ENCODE results near the gene WT1.

Gene WT1

DNA sequence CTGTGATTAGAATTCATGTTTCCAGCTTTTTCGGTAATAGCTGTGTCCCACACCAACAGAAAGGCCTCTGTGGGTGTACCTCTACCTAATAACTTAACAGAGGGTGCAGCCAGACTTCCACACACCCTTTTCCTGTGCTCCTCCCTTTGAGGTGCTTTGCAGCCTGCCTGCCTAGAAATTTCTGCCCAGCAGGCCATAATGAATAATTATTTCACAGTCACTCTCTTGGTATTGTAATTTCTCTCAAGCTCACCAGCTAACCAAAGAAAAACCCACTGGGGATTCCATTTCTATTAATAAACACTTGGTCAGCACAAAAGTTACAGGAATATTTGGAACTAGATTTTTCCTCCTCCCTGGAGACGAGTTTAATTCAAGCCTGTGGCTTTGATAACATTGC, 13.3 kb downstream of the WT1 start:
- DNase-seq (ENCODE audit: low read depth): no peak

DNA sequence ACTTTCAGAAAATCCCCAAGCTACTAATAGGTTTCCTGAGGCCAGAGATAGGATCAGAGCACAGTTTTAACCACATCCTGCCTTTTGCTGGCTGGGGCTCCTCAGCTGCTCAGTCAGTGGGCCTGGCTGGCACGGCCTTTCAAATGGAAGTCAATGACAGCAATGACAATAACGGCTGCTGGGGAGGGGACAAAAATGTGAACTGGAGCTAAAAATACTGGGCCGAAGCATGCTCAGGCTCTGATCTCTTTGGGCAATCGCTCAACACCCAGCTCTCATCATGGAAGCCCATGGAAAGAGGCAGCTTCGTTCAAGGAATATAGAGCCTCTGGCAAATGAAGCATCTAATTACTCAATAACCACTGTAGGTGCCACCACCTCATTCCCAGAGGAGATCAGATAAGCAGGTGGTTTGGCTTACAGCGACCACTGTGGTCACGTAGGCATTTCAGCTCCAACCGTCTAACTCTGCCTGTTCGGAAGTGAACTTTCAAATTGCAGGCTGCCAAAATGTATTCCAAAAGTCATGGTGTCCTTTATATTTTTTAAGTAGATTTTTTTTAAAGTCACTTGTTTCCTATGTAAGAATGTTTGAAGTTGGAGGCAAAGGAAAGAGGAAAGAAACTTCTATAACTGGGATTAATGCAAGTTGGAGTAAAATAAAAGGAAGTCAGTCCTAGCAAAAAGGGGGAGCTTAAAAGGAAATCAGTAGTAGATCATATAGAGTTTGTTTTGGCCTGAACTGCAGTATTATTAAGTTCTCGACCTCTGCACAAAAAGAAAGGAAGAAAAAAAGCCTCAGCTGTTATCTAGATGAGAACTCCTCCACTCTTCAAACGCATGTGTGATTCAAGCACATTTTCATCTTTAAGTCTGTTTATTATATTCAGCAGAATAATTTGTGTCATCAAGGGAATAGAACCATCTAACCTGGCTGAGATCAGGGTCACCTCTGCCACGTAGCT, 14.1 kb downstream of the WT1 start:
- DNase-seq (ENCODE audit: low read depth): no peak

DNA sequence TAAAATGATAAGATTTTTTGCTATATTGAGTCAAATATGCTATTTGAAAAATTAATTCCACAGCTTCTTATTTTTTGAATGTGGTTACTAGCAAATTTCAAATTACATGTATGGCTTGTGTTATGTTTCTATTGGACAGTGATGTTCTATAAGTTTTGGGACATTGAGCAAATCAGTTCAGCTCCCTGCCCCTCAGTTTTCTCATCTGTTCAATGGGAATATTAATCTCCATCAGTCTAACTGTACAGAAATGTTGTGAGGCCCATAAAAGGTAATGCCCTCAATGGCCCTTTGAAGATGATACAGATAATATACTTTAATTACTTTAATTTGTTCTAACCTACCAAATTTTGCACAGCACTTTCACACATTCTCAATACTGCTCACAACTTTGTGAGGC, 15.2 kb downstream of the WT1 start:
- DNase-seq (ENCODE audit: low read depth): no peak

DNA sequence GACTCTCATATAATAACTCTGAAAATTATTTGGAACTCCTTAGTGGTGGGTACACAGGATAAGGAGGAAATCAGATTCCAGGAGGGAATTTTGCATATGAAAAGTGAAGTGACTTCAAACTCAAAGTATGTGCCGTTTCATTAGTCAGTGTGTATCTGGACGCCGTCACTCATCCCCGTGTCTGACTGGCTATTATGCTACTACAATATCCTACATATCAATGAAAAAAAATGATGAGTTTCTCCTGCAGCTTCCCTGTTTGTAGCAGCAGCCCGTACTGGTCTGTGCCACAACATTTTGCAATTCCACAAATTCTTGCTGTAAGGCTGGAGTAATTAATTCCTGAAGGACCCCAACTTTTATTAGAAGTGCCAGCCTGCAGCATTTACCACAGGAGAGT, 16.5 kb downstream of the WT1 start:
- DNase-seq (ENCODE audit: low read depth): no peak

DNA sequence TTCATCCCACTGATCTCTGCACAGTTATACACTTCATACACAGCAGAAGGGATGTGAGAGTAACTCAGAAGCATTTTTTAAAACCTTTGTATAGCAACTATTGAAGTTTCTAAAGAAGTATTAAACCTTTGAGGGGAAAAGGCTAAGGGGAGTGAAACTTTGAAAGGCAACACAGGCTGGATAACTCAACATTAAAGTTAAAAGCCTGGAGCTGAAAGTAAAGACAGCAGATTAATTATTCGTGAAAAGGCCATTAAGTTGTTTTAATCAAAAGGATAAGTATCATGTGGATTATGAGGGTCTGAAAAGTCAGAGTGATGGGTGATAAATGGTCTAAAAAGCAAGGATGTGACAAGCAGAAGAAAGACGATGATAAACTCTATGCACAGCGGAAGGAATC, 17.5 kb downstream of the WT1 start:
- no peak for DNase-seq (ENCODE audit: low read depth)

DNA sequence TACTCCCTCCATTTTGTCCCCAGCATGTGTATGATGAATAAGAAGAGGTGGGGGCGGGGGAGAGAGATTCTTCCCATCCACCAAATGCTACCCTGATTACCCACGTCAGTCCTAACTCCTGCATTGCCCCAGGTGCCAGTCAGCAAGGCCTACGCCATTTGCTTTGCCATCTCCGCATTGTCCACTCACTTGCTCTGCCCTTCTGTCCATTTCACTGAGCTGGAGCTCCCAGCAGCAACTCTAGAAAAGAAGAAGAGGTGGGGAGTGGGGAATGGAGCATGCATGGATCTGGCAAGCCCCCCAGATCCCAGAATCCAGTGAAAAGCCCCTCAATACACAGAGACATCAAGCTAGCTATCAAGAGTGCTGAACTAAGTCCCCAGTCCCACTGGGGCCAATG, 19.0 kb downstream of the WT1 start:
- no peak for DNase-seq (ENCODE audit: low read depth)

DNA sequence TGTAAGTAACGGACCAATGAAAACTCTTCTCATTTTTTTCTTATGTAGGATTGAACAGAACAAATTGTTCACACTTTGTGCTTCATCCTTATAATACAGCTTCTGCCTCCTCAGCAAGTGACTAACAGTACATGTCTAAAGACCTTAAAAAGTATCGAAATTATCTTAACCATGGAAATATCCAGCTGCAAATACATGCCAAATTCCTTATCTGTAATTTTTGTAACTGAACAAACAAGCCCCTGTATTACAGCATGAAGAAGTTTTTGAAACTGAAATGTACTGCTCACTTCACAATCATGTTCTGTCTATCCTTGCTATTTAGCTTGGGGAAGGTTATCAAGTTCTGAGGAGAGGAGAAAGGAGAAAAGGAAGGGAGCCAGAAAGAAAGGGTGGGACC, 20.4 kb downstream of the WT1 start:
- no peak for DNase-seq (ENCODE audit: low read depth)

DNA sequence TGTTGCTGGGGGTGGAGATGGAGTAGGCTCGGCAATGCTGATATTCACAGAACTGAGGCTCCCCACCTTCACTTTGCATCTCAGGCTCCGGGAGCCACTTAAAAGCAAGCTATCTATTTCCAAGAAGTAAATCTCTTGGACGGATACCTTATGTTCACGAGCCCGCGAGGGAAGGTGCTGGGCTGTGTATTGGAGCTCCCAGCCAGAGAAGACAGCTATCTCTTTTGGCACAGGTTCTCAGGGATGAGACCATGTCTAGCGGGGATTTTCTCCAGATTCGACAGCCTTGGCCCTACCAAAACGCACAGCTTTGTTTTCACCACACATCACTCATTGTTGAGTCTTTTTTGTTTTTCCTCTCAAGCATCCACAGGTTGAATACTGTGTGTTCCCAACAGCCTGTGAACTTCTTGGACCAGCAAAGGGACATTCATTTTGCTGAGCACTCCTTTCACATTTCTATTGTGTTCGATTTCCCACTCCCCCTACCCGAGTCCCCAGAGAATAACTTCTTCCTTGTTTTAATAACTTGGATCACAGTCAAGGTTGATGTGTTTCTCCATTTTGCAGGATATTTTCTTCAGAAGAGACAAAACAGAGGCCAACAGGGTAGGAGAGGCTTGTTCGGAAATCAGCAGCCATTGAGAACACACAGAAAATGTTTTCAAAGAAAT, 23.3 kb downstream of the WT1 start:
- DNase-seq (ENCODE audit: low read depth): no peak

DNA sequence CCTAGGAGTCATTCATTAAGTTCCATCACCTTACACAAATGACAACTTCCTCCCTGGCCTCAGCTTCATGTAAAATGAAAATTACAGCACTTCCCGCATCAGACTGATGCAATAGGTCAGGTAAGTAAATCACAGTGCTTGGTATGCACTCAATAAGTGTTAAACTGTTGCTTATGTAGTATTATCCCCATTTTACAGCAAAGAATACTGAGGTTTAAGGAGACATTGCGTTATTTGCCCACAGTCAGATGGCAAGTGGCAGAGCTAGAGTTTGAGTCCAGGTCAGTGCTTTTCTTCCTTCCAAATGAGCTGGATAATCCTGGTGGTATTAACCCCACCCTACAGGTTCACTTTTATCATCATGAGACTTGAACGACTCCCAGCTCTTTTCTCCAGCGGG, 29.7 kb downstream of the WT1 start:
- no peak for DNase-seq (ENCODE audit: low read depth)

DNA sequence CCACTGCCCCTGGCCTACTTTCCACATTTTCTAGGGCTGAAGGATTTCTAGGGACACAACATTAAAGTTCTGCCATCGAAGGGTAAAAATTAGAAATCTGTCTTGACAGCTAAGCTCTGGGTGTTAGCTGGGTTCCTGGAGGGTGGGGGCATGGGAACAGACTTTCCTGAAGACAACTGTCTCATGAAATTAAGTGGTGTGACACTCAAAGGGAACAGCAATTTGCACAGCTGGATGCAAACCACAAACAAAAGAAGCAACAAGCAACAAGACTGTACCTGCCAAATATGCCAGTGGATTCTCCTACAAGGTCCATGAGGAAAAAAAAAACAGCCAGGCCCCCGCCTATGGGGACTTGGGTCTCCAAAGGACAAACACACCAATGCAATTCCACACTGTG, 32.5 kb downstream of the WT1 start:
- DNase-seq (ENCODE audit: low read depth): no peak

DNA sequence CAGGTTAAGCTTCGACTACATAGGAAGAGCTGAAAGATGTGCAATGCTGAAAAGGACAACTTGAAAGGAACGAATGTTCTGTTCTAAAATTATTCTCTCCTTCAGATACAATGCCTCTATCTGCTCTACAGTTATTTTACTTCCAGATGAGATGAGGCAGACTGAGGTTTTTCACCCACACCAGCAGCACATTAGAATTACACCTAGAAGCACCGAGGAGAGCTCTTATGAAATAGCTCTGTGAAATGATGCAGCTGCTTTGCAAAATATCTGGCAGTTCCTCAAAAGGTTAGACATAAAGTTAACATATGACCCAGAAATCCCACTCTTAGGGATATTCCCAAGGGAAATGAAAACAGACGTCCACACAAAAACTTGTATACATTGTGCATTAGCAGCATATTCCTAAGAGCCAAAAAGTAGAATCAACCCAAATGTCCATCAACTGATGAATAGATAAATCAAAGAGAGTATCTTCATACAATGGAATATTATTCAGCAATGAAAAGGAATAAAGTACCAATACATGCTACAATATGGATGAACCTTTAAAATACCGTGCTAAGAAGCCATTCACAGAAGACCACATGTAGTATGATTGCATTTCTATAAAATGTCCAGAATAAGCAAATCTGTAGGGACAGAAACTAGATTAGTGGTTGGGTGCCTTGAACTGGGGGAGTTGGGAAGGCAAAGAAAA, 34.5 kb downstream of the WT1 start:
- no peak for DNase-seq (ENCODE audit: low read depth)

DNA sequence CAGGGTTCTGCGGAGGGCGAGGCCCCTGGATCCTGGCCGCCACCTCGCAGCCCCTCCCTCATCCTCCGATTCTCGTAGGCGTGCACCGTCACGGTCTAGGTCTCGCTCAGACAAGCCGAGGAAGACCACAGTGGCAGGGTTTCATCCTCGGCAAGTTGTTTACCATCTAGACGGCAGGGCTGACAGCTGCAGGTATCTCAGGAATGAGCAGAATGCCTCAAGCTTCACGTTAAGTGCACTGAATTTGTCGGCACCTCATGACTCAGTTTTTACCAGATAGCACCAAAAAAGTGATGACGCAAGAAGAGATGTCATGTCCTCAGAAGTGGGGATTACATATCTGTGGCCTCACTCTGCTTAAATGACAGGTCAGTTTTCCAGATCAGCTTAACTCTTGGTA, 35.1 kb downstream of the WT1 start:
- no peak for DNase-seq (ENCODE audit: low read depth)

DNA sequence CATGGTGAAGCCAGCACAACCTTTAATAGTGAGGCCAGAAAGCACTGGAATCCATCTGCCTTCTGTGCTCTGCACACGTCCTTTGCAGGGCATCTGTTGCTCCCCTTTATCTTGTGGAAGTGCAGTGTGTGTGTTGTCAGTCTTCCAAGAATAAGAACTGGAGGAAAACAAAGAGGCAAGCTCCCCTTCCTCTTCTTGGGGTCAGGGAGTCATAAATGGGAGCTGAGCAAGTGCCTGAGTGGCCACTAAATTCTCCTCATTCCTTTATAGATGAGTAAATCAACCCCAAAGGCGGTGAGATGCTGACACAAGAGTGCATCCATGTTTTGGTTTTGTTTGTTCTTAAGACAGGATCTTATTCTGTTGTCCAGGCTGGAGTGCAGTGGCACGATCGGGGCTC, 38.3 kb downstream of the WT1 start:
- no peak for DNase-seq (ENCODE audit: low read depth)

DNA sequence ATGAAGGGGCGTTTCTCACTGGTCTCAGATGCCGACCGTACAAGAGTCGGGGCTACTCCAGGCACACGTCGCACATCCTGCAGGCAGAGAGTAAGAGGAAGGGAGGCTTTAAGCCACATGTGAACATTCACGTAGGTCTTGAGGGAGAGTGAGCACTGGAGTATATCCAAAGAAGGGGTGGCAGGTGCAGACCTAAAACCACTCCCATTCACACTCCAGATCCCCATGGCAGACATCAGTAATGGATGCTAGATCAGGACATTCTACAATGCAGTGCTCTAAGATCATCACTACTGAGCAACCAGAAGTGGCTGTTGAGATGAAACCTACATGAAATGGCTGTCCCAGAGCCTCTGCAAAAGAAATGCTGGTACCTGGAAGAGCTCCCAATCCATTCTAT, 39.0 kb downstream of the WT1 start:
- DNase-seq (ENCODE audit: low read depth): no peak

DNA sequence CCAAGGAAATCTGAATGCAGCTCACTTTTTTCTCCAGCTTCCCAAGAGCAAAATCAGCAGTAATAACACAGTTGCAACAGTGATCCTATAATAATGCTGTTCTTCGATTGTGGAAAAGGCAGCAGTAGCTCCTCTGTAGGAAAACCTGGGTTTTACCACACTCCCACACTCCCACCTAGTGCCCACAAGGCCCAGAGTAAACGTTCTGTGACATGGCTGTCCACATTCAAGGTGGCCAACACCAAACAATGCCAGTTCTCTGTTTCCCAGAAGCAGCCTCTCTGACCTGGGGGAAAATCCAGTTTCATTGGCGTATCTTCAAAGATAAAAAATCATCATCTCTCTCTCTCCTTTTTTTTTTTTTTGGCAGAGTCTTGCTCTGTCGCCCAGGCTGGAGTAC, 40.2 kb downstream of the WT1 start:
- DNase-seq (ENCODE audit: low read depth): no peak

DNA sequence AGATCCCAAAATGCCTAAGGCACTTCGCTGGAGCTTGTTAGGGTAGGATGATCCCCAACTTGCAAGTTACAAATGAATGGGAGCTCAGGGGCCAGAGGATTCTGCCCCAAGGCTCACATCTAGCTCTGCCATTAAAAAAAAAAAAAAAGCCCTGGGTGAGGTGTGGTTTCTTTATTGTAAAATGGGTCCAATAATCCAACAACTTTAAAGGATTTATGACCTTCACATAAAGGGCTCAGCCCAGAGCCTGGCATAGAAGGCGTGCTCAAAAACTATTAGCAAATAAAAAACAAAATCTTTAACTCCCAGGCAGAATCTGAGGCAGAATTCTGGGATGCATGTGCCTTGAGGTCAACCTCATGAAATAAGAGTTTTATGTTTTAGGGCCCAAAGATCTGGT, 42.5 kb downstream of the WT1 start:
- DNase-seq (ENCODE audit: low read depth): no peak

DNA sequence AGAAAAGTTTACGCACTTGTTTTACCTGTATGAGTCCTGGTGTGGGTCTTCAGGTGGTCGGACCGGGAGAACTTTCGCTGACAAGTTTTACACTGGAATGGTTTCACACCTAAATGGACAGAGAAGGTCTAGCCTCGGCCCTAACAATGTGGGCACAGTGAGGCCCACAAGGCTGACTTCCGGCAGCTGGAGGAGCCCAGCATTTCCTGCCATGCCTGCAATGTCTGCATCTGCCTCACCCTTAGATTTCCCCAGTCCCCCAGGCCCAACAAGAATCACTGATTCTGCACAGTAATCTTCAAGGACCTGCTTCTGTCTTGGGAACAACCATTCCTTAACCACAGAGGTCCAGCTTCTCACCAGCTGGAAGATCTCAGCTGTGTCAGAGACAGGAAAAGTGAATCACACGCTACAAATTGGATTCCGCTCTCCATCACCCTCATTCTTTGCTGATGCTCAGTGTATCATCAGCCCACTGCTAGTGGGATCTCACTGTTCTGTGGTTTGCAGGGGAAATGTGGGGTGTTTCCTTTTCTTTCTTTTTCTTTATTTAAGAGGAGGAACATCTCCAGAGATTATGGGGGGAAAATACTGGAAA, 43.3 kb downstream of the WT1 start:
- DNase-seq (ENCODE audit: low read depth): no peak

DNA sequence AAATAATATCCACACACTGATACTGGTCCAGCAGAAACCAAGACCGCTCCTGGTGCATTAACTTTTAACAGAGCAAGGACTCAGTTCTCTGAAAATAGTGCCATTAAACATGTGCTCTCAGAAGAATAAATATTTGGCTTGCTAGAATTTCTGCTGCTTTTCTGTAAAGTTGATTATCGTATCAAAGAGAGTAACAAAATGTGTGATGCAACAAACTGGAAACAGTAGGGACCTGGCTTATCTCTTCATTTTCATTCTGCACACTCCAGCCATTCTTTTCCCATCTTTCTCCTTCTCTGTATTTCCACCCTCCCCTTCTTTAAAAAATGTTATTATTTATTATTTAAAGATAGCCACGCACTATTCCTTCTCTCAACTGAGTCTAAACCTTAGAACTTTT, 43.9 kb downstream of the WT1 start:
- DNase-seq (ENCODE audit: low read depth): no peak

DNA sequence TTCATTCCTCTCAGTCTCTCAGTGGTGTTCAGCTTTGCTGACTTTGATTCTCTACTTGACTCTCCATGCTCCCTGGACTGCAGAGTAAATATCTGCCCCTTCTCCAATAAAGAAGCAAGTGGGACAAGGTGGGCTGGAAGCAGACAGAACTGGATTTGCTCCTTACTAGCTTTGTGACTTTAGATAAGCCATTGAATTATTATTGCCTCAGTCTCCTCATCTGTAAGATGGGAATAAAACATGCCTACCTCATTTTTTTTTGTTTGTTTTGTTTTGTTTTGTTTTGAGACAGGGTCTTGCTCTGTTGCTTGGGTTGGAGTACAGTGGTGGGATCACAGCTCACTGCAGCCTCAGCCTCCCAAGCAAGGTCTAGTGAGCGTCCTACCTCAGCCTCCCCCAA, 44.6 kb downstream of the WT1 start:
- no peak for DNase-seq (ENCODE audit: low read depth)

DNA sequence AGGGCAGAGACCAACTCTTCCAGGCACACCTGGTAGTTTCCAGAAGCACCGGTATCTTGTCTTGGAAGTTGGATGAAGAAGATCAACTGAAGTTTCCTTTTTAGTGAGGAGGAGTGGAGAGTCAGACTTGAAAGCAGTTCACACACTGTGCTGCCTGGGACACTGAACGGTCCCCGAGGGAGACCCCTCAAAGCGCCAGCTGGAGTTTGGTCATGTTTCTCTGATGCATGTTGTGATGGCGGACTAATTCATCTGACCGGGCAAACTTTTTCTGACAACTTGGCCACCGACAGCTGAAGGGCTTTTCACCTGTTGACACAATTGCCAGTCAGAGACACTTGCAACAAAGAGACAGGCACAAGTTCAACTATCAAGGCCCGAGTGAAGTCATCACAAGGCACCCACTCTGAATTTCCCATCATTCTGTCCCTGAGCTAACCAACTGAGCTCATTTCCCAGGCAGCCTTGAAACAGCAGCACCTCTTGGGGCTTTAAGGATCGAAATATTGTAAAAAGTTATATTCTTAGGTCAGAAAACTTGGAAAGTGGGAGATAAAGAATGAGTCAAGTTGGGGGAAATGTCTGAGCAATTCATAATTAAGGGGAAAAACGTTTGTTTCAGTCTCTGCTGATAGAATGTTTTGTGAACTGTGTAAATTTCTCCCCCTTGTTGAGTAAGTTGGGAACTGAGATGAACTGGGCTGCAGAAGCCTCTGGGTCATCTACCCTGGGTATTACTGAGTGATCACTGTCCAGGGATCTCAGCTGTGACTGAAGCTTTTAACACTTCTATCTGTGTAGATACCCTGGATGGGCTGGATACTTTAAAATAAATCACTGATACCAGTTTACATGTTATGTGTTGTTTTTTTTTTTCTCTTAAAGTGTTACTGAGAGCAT, 46.2 kb downstream of the WT1 start:
- DNase-seq (ENCODE audit: low read depth): no peak

DNA sequence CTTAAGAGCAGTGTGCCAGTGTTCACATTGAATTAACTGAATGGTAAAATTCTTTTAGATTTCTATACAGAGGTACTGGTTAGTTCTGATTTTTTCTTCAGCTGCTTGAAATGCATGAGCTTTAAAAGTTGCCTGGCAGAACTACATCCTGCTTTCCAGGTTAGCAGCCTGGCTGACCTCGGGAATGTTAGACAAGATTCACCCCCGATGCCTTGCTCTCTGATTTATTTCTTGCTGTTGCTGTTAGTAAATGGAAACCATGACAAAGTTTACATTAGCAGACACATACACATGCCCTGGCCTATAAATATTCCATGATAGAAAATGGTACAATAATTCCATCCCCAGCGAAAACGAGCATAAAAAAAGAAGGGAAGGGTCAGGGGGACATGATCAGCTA, 47.0 kb downstream of the WT1 start:
- no peak for DNase-seq (ENCODE audit: low read depth)

DNA sequence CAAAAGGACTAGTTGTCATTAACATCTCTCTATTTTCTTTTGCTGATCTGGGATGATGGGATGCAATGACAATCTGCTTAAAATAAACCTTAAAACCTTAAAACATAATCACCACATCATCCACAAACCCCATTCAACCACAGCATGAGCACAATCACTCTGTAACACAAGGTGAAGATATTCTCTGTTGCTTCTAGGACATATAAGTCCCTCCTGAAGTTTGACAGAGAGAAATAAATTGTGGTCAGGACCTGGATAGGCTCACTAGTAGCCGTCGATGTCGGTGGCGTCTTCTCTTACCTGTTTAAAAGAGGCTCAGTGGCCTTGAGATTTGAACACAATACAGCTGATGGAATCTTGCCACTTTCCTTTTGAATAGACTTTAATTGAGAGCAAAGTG, 47.9 kb downstream of the WT1 start:
- DNase-seq (ENCODE audit: low read depth): no peak
